Fibroblast of villous mesenchyme (primary cell): ENCODE data around the gene ERBB2. TPM values are rescaled to one million over a fixed set of nuclear protein-coding genes. Genes with fewer than 3 reads are reported as not detected.
A peak's percentile ranks its signal among the peaks of the same experiment; 100 is the strongest.

Source experiments
- DNase-seq: peaks from one replicate; pipeline ENCODE4 v3.0.0-alpha.2; 2010; ENCODE audit warnings: low read depth
- H3K4me3 ChIP-seq: 2 replicates; pipeline ENCODE4 v1.5.1; 2011; ENCODE audit warnings: low read depth, mild to moderate bottlenecking, low read length
- total RNA-seq: library from RNA; depleted of rRNA; stranded (reverse); fragments of >200 nt; gene quantifications from 2 replicates; pipeline ENCODE4 v1.2.3, GENCODE V29; 2012
- TF ChIP-seq, protein P1 (sequence below): IDR thresholded peaks from 2 replicates; pipeline ENCODE4 v1.5.1; 2012; ENCODE audit warnings: low read depth, mild to moderate bottlenecking, low read length; ENCODE audit not compliant: insufficient read depth

Gene ERBB2
- total RNA-seq = 42.2 and 47.1 TPM in 2 replicates

DNA sequence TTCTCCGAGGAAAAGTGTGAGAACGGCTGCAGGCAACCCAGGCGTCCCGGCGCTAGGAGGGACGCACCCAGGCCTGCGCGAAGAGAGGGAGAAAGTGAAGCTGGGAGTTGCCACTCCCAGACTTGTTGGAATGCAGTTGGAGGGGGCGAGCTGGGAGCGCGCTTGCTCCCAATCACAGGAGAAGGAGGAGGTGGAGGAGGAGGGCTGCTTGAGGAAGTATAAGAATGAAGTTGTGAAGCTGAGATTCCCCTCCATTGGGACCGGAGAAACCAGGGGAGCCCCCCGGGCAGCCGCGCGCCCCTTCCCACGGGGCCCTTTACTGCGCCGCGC, at the start of gene ERBB2:
TSS of gene ERBB2 (plus strand) at position 247 of the 330 bp plus-strand sequence. CDS start 175 bp downstream, outside the sequence.
- DNase-seq = peak; percentile 74

DNA sequence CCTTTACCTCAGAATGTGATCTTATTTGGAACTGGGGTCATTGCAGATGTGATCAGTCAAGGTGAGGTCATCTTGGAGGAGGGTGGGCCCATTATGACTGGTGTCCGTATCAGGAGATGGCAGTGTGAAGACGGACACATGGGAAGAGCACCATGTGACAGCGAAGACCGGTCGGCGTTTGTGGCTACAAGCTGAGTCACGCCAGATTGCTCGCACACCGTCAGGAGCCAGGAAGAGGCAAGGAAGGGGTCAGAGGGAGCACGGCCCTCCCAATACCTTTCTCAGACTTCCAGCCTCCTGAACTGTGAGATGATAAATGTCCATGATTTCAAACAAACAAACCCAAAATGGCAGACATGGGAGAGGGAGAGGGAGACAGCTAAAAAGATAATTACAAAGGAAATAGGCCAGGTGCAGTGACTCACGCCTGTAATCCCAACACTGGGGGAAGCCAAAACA, 49.7 kb upstream of the ERBB2 start:
- TF ChIP-seq, protein P1, sequence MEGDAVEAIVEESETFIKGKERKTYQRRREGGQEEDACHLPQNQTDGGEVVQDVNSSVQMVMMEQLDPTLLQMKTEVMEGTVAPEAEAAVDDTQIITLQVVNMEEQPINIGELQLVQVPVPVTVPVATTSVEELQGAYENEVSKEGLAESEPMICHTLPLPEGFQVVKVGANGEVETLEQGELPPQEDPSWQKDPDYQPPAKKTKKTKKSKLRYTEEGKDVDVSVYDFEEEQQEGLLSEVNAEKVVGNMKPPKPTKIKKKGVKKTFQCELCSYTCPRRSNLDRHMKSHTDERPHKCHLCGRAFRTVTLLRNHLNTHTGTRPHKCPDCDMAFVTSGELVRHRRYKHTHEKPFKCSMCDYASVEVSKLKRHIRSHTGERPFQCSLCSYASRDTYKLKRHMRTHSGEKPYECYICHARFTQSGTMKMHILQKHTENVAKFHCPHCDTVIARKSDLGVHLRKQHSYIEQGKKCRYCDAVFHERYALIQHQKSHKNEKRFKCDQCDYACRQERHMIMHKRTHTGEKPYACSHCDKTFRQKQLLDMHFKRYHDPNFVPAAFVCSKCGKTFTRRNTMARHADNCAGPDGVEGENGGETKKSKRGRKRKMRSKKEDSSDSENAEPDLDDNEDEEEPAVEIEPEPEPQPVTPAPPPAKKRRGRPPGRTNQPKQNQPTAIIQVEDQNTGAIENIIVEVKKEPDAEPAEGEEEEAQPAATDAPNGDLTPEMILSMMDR = no peak
- no peak overlapping the region for H3K4me3 ChIP-seq
- DNase-seq = no peak

More for the DNA sequence above, at the start of gene ERBB2:
- peak within 1 kb of the TSS; percentile 83 for H3K4me3 ChIP-seq
- TF ChIP-seq, protein P1 = no peak

DNA sequence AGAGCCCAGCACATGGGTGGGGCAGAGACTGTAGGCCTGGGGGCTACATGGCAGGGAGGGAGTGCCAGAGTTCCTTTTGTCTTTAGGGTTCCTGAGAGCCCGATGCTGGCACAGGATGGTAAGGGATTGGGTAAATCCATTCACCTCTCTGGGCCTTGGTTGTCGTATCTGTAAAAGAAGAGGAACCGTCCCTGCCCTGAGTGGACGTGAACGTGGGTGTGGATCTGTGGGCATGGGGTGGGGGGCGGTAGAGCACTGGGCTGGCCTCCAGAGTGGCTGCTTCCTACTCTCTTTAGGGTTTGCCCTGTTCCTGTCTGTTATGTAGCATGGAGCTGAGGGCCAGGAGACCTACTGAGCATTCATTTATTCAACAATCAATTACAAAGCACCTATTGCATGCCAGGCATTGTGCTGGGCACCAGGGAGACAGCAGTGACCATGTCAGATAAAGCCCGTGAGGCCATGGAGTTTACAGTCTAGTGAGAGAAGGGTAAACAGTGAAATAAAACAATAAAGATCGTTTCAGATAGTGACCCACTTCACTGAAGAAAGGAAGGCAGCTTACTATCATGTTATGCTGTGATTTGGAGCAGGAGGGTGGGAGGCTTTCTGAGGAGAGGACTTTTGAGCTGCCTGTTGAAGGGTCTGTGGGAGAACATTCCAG, 47.8 kb upstream of the ERBB2 start:
- no peak for DNase-seq
- no peak overlapping the region for H3K4me3 ChIP-seq
- TF ChIP-seq, protein P1 = no peak

DNA sequence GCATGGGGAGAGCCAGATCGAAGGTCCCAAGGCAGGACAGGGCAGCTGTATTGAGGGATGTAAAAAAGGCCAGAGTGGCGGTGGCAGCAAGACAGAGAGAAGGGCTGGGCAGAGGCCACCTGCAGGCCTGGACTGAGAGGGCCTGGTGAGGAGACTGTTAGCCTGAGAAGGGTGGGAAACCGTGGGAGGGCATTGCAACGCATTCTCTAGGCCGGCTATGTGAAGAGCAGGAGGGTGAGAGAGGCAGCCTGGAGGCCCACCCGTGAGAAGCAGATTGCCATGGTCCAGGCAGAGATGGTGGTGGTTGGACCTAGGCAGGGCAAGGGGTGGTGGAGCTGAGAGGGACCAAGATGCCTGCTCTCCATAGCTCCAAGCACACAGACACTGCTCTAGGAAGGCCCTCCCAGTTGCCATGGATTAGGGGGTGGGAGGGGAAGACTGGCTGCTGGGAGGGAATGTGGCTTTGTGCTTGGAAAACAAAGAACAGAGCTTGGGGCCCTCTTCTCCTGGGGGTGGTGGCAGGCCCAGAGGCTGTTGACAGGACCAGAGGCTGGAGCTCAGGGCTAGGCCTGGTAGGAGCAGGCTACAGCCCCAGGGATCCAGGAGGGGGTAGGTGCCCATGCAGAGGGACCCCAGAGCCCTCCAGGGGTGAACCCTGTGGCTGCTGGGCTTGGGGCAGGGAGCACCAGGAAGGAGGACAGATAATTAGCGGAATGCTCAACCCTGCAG, 47.1 kb upstream of the ERBB2 start:
- DNase-seq = no peak
- TF ChIP-seq, protein P1 = no peak
- H3K4me3 ChIP-seq = no peak overlapping the region

DNA sequence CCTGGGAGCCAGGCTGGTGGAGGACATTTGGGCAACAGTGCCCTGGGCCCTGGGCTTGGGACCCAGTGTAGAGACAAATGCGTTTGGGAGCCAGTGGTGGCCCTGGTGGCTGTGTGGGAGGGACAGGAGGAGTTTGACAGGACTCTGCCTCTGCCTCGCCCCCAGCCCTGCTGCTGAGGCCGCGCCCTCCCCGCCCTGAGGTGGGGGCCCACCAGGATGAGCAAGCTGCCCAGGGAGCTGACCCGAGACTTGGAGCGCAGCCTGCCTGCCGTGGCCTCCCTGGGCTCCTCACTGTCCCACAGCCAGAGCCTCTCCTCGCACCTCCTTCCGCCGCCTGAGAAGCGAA, 46.6 kb upstream of the ERBB2 start:
- H3K4me3 ChIP-seq = no peak overlapping the region
- DNase-seq = no peak
- TF ChIP-seq, protein P1 = no peak

DNA sequence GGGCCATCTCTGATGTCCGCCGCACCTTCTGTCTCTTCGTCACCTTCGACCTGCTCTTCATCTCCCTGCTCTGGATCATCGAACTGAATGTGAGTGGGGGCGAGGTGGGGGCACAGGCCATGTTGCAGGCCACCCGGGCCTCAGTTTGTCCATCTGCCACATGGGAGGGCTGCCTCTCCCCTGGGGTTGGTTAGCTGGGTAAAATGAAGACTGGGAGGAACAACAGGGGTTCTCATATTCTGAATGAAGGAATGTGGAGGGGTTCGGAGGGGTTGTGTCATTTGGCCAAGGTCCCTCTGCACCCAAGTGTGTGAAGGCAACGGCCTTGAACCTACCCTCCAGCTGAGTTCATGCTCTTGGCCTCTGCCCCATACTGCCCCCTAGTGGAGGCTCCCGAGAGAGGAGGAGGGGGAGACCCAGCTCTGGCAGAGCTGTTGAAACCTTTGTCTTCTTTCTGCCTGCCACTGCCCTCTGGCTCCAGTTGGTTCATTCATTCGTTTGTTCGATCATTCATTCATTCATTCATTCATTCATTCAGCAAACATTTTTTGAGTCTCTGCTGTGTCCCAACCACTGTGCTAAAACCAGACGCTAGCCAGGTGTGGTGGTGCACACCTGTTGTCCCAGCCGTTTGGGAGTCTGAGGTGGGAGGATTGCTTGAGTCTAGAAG, 46.1 kb upstream of the ERBB2 start:
- TF ChIP-seq, protein P1 = peak; percentile 88
- no peak overlapping the region for H3K4me3 ChIP-seq
- DNase-seq = peak; percentile 35
